GM18519 (cell line): ENCODE data around the gene TSPOAP1.

Experiments used
- ATAC-seq: cut with Tn5 transposase; IDR thresholded peaks from one replicate; pipeline ENCODE4 v1.9.1; 2021; ENCODE audit warnings: mild to moderate bottlenecking, moderate library complexity; ENCODE audit not compliant: unreplicated experiment, low FRiP score

Gene TSPOAP1

DNA sequence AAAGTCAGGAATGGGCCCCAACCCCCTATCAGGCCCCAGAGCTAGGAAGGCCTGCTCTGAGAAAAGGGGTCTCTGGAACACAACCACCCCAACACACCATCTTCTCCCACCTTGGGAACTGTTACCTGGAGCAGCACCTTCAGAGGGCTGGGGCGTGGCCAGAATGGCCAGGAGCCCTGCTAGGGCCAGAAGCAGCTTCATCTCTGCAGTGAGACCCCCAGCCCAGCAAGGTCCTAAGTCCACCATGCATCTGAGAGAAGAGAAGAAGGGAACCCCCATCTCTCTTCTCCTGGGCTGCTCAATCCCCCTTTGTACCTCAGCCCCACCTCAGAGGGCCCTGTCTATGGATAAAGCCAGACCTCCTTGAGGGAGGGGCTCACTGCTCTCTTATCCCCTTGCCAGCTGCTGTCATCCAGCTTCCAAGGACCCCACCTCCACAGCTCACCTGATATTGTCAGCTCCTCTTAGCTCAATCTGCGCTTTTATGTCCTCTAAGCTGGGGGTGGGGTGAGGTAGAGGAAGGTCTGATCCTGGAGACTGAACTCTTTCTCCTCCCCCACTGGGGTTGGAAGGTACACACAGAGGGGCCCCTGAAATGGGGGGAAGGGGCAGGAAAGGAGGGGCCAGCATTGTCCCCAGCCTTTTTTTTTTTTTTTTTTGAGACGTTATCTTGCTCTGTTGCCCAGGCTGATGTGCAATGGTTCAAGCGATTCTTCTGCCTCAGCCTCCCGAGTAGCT lies 47.9 kb downstream of the TSPOAP1 start, which contains the start of gene MPO:
TSS of gene MPO (minus strand) at position 456 of the 738 bp plus-strand sequence. CDS start at position 279, 177 bp downstream.
- ATAC-seq: no peak

DNA sequence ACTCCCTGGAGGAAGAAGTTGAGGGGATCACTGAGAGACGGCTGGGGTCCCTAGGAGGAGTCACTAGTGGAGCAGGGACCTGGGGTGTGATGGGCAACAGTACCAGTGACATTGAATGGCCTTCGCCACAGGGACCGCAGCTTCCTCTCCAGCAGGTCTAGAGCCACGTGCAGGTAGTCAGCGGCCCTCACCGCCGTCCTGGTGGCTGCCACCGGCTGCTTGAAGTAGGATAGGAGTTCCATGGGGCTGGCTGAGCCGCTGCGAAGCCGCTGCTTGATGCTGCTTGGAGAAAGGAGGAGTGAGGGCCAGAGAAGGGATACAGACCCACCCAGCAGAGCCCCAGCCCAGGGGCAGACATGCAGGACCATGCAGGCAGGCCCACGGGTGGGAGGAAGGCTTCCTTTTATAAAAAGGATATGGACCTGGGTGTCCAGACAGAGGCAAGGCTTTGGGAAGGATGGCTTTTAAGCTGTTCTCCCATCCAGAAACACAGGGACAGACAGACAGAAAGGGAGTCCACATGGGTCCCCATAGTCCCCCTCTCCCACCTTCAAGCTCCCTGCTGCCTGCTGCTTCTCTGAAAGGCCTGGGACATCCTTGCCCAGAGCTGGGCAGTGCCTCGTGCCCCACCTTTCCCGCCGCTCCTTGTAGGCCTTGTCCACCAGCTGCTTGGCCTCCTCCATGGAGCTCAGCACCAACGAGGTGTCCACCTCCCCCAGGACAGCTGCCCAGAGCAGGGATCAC lies 48.7 kb downstream of the TSPOAP1 start:
- no peak for ATAC-seq

DNA sequence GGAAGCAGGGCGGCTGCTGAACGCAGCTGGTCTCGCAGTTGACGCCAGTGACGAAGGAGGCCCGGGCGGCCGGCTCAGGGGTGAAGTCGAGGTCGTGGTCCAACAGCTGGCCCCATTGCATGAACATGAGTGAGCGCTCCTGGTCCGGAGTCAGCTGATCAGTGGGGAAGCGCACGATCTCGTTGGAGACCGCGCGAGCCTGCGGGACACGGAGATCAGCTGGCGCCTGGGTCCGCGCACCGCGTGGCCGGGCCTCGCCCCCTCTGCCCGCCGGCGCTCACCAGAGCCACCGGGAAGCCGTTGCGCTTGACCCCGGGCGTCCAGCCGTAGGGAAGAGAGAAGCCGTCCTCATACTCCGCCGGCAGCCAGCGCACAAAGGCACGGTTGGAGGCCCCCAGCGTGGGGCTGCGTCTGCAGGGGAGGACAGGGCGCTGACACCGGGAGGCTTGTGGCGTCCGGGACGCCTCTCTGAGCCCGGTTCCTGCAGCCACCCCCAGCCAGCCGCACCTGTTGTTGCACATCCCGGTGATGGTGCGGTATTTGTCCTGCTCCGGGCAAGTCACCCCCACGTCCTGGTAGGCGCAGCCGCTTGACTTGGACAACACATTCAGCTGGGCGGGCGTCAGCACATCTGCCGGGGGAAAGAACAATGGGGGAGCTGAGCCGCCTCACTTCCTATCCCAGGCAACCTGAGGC lies 49.4 kb downstream of the TSPOAP1 start:
- no peak for ATAC-seq

DNA sequence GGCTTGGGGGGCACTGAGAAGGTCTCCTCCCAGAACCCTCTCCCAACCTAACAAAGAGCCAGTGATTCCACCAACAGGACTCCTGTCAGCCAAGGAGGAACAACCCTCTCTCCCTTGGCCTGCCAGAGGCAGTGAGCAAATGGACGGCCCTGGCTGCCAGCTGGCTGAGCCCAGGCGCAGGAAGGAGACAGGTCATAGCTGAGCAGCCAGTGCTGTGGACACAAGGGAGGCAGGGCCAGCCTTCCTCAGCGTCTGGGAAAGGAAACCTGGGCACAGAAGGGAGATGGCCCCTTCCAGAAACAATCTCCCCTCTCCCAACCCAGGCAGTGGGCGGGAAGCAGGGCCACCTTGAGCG lies 50.0 kb downstream of the TSPOAP1 start:
- ATAC-seq: no peak

DNA sequence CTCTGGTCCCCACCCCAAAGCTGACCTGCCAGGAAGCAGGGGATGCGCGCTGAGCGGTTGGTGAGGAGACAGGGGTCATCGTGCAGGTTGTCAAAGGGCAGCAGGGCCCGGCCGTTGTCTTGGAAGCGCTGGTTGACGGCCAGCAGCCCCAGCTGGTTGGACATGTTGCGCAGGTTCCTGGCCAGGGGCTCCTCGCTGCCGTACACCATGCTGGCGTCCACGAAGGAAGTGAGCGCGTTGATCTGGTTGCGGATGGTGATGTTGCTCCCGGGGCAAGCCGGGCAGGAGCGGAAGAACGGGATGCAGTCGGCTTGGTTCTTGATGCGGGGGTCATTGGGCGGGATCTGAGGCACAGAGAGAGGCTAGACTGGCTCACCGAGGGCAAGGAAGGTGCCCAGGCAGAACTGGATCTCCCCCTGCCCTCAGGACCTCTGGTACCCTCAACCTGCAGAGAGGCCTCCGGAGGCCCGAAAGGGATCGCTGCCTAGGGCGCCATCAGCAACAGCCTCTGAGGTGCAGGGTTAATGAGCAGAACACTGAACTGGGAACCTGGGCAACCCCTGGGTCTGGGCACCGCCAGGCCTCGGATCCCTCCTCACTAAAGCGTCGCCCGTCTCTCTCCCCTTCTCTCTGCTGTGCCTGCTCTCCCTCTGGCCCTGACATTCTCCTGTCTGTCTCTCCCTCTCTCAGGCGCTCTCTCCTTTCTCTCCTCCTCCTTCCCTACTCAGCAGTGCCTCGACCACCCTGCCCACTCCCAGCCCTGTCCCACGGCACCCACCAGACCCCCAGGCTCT lies 50.6 kb downstream of the TSPOAP1 start:
- ATAC-seq: no peak

DNA sequence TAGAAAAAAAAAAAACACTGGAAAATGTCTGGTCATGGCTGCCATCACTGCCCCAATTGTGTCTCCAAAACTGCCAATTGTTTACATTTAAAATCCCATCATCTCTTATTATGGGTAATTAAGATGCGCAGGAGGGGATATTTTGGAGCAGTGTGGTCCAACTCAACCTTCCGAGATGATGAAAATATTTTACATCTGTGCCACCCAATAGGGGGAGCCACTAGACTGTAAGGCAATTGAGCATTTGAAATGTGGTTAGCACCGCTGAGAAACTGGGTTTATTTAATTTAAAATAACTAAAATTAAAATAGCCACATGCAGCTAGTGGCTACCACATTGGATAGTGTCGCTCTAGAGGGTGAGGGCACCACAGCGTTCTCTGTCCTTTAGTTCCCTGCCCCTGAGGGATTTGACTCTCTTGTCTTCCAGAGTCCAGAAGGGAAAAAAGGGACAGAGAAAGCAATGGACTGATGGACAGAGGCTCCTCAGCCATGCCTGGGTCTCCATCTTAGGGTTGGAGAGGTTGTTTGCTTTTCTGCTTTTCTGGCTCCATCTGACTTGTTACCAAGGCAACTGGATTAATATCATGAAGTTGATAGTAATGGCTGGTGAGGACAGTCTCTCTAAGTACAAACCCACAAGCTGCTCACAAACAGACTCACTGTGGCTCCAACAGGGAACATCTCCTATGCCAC lies 51.3 kb downstream of the TSPOAP1 start:
- ATAC-seq: no peak

DNA sequence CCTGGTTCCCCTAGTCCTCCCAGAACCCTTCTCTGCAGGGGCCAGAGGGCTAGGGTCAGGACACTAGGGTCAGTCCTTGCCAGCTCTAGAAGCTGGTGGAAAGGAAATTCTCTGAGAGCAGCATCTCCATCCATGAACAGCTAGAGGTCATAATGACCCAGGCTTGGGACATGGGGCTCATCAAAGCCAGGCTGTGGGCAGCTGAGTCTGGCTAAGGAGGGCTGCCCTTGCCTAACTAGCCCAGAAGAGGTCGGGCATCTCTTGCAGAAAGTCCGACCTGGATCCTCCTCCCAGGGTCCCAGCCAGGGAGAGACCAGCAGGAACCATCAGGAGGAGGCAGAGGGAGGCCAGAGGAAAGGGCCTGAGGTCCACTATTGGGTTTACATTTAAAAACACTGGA lies 52.2 kb downstream of the TSPOAP1 start:
- ATAC-seq: no peak

DNA sequence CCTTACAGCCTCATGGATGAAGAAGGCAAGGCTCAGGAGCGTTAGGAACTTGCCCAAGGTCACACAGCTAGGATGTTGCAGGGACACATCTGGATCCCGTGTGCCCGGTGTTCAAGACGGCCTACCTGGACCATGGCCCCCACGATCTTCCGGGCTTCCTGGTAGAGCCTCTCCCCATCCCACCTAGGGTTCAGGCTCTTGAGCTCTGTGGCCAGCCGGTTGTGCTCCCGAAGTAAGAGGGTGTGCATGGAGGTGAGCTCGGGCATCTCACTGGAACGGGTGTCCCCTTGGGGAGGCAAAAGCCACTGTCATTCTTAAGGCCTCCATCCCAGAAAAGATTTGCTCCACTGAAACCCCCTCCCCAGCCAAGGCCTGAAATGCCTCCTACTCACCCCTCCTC lies 53.2 kb downstream of the TSPOAP1 start:
- ATAC-seq: no peak

DNA sequence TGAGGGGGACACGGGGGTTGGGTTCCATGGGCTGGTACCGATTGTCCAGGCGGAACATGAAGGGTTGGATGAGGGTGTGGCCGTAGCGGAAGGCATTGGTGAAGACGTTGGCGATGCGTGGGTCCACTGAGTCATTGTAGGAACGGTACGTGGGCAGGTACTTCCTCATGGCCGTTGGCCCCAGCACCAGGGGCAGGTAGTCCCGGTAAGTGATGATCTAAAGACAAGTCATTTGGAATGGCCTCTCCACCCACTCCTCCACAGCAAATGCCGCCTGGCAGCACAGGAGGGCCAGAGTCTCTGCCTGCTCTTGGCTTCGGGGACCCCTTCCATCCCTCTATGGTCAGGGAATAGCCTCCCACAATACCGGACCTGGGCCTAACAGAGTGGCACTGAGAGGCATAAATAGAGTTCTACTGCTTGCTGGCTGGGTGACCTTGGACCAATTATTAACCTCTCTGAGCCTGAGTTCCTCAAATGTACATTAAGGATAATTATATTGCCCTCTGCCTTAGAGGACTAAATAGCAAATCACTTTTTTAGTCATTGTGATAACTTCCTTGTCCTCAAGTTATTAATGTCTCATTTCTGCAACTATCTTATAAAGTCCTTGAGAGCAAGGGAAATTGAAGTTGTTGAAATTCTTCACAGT lies 55.0 kb downstream of the TSPOAP1 start:
- ATAC-seq: no peak

DNA sequence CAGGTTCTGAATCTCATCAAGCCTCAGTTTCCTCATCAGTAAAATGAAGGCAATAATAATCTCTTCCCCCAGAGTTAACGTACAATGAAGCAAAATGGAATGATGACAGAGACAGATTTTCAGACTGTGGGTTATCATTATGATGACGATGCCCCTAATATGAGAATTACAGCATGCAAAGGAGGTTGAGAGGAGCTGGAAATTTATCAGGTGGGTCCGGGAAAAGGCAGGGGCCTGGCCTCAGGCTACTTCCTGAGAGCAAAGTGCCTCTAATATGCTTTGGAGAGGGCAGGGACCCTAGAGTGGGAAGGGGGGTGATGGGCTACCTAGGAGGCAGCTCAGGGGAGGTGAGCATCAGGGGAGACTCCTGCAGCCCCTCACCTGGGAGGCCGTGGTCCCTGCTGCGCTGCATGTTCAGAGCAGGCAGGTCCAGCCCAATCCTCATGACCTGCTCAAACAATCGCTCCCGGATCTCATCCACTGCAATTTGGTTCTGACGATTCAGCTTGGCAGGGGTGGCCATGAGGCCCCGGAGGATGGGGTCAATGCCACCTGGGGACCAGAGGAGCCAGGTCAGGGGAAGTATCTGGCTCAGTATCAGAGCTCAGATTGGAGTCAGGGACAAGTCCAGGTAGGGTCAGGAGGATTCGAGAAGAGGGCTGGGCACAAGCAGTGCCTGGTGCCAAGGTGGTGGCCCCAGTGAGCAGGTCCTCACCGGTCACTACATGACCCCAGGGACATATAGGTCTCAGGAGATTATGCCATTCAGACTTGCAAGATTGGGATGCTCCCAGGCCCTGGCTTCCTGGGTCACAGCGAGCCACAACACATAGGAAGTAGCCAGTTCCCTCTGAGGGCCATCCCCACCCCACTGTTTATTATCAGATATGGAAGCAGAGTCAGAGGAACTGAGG lies 56.0 kb downstream of the TSPOAP1 start:
- ATAC-seq: no peak

DNA sequence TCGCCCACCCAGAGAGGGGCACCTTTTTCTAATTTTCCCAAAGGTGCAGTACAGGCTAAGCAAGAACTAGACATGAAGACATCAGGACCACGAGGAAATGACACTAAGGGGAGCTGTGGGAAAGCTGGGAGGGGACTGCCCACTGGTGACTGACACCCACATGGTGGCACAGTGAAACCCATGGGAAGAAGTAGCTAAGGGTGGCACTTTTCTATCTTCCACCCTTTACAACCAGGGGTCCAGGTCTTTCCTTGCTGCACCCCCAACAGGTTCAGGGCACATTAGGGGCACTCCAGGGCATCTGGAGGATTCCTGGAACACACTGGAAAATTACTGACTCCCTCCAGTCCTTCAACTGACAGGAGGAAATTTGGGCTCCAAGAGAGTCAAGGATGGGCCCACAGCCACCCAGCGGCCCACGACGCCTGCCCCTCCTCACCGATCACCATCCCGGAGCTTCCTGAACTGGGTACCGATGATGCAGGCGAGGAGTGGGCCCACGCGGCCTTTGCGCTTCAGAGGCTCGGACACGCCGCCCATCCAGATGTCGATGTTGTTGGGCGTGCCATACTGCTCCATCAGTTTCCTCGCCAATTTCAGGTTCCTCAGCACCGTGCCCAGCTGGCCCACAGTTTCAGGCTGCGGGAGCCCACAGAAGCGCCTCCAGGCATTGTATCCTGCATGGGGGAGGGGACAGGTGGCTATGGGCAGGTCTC lies 57.2 kb downstream of the TSPOAP1 start:
- ATAC-seq: no peak

DNA sequence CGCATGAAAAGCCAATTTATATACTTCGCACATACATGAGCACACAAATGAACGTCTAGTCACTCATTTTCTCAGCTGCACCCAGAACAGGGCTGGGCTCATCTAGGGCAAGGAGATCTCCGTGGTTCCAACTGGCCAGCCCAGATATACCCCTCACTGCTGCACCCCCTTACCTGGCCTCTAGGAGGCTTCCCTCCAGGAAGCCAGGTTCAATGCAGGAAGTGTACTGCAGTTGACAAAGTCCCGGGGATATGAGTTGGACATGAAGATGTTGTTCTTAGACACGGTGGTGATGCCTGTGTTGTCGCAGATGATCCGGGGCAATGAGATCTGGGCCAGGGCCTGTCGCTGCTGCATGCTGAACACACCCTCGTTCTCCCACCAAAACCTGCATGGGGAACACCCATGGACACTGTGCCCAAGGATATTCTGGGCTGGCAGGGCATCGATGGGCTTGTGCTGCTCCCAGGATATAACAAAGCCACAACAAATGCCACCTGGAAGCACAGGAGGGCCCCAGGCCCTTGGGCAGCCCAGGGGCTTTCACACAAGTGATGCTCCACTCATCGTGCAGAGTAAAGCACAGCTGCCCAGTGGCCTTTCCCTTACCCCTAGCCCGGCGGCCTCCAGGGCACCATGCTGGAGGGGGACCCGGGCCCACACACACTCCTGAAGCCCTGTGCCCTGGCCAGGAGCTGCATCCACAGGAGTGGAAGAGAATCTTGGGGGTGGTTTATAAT lies 57.9 kb downstream of the TSPOAP1 start:
- no peak for ATAC-seq

DNA sequence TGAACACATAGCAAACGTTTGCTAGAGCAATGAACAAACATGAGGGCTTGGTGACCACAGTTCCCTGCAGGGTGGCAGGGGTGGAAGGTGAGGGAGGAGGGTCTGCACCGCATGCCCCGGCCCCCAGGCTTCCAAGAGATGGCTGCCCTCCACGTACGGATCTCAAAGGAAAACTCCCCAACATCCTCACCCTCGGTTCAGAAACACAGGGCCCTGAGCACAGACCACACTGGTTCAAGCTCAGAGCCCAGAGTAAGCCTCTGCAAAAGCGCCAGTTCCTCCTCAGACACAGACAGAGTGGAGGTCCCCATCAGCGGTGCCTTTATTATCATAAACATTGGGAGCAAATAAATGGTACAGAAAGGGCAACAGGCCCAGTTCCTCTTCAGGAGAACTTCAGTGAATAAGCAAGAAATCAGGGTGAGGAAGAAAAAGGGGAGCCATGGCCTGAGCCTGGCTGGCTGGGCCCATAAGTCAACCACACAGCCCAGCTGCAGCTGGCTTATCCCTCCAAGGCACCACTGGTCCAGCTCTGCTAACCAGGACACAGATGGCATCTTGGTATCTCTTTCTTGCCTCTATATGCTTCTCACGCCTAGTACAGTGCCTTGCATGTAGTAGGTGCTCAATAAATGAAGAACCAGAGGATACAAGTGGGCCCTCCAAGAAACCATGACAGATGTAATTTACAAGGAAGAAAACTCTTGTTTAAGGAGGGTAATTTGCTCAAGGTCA lies 58.9 kb downstream of the TSPOAP1 start:
- no peak for ATAC-seq

DNA sequence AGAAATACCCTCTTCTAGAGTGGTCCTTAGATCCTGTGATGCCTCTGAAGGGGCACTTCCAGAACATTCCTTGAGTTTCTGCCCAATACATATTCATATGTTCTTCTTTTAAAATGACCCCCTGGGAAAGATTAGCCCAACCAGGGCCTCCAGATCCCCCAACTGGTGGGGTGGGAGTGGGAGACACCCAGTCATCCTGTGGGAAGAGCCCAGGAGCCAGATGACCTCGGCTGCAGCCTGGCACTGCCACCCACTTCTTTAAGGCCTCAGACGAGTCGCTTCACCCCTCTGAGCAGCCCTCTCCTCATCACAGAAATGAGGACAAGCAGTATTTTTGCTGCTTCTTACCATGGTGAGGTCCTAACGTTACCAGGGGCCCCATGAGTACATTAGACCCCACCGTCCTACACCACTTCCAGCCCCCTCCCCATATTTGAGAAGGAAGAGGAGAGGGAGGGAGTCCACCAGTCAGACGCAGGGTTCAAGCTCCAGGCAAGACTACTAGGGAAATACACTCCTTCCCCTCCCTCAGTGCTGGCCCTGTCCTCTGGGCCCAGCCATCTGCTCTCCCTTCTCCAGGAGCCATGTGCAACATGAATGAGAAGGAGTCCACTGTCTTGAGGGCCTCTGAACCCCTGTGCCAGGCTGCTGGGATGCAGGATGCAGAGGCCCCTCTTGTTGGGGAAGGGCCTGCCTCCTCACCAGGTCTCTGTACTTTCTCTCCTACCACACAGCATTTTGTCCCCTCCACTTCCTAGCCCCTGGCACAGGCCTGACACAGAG lies 59.6 kb downstream of the TSPOAP1 start:
- no peak for ATAC-seq

DNA sequence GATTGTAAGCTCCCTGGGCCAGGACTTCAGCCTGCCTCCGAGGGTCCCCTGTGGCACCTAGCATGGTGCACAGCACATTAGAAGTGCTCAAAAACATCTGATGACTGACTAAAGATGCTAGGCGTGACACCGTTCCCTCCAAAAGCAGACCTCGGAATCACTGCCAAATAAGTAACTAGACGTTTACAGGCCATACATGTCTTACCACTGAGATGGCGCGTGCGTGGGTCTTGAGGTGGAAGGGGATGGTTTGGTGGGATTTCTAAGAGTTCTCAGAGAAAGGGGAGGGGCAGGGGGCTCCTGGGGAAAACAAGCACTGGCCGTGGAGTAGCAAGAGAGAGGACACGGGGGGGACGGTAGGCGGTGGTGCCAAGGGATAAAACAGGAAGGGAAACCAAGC lies 60.3 kb downstream of the TSPOAP1 start:
- ATAC-seq: no peak
